PFSK-1 (cell line): Measurements from ENCODE around the gene WDR35.

Source experiments
- FOXP2 ChIP-seq: optimal IDR thresholded peaks from 2 replicates; pipeline ENCODE3; 2011; ENCODE audit warnings: borderline replicate concordance, control low read depth, inconsistent platforms; ENCODE audit not compliant: insufficient read depth; ENCODE audit errors: extremely low read length, extremely low read depth
- POLR2AphosphoS5 ChIP-seq: IDR thresholded peaks from 2 replicates; pipeline ENCODE4 v1.6.1; 2012; ENCODE audit warnings: low read depth, mild to moderate bottlenecking, control low read depth, low read length, moderate library complexity
- REST ChIP-seq, 2 experiments: IDR thresholded peaks; 2 replicates each; pipeline versions ENCODE4 v1.6.1 to v1.8.0; 2011 to 2012; ENCODE audit warnings: low read depth in 2 of 2, low read length in 2 of 2, control low read depth in 1 of 2, inconsistent platforms in 1 of 2, mild to moderate bottlenecking in 1 of 2, moderate library complexity in 1 of 2; ENCODE audit not compliant: insufficient read depth in 1 of 2
- SIN3A ChIP-seq: IDR thresholded peaks from 2 replicates; pipeline ENCODE4 v1.6.1; 2012; ENCODE audit warnings: mild to moderate bottlenecking, low read length, moderate library complexity, borderline replicate concordance; ENCODE audit not compliant: insufficient read depth

GRCh38 chr2:19899985-19900930 is 89.6 kb downstream of the WDR35 start:
- TF ChIP-seq REST (IDR thresholded peaks at IDR 0.05; ENCODE audit: insufficient read depth in 1 of 2, low read depth in 2 of 2, low read length in 2 of 2) = no peak
- no peak for TF ChIP-seq POLR2AphosphoS5
- TF ChIP-seq SIN3A = no peak
- TF ChIP-seq FOXP2 = no peak
